K562 (cell line): ENCODE results near the gene COQ8B. TPM values are rescaled to one million over a fixed set of nuclear protein-coding genes. Genes with fewer than 3 reads are reported as not detected.

ENCODE experiments used
- CBX8 ChIP-seq: fragments of 200-600 bp; sonication (generic); IDR thresholded peaks from 2 replicates; pipeline ENCODE4 v1.6.1; 2012; ENCODE audit warnings: borderline replicate concordance, mixed run types, low read depth, mild to moderate bottlenecking, moderate library complexity, mixed read lengths, low read length, control low read depth, inconsistent platforms; ENCODE audit not compliant: poor library complexity, severe bottlenecking; ENCODE audit errors: extremely low read depth
- ETV1 ChIP-seq: fragments of 450-650 bp; conservative IDR thresholded peaks from 2 replicates; pipeline ENCODE4 v1.6.1; 2016; ENCODE audit warnings: missing genetic modification characterization, control low read depth, low read depth, missing compliant biosample characterization
- HDAC6 ChIP-seq: IDR thresholded peaks from 2 replicates; pipeline ENCODE4 v1.6.1; 2012; ENCODE audit warnings: low read depth, mild to moderate bottlenecking, control low read depth, inconsistent platforms, low read length, moderate library complexity
- HNRNPH1 ChIP-seq: fragments of 200-400 bp; formaldehyde crosslinking; optimal IDR thresholded peaks from 2 replicates; pipeline ENCODE3; 2017; ENCODE audit warnings: low read depth, mild to moderate bottlenecking, low read length, moderate library complexity
- MED1 ChIP-seq: sonication (generic); formaldehyde crosslinking; IDR thresholded peaks from 2 replicates; pipeline ENCODE4 v1.8.1; 2023; ENCODE audit warnings: missing genetic modification reagents, borderline replicate concordance
- NBN ChIP-seq: fragments of 450-650 bp; IDR thresholded peaks from 2 replicates; pipeline ENCODE4 v1.6.1; 2016; ENCODE audit warnings: low read depth, mild to moderate bottlenecking
- NFXL1 ChIP-seq: fragments of 450-650 bp; formaldehyde crosslinking; IDR thresholded peaks from 2 replicates; pipeline ENCODE4 v1.4.0; 2021; ENCODE audit warnings: mild to moderate bottlenecking
- NR4A1 ChIP-seq, 2 experiments: fragments of 250-450 bp in 1 of 2; fragments of 450-650 bp in 1 of 2; sonication (Bioruptor Pico) in 1 of 2; IDR thresholded peaks; 2 replicates each; pipeline versions ENCODE4 v1.4.0 to v1.6.1; 2016 to 2020; ENCODE audit warnings: mild to moderate bottlenecking in 2 of 2, missing compliant biosample characterization in 1 of 2, missing genetic modification characterization in 1 of 2, moderate library complexity in 1 of 2
- SRSF9 ChIP-seq: fragments of 200-400 bp; formaldehyde crosslinking; IDR thresholded peaks from 2 replicates; pipeline ENCODE4 v1.6.1; 2017; ENCODE audit warnings: low read depth, low read length, borderline replicate concordance
- TAF15 ChIP-seq: fragments of 200-400 bp; formaldehyde crosslinking; IDR thresholded peaks from 2 replicates; pipeline ENCODE4 v1.6.1; 2017; ENCODE audit warnings: mild to moderate bottlenecking, low read depth, low read length, moderate library complexity
- TAL1 ChIP-seq: fragments of 450-650 bp; IDR thresholded peaks from 2 replicates; pipeline ENCODE4 v1.6.1; 2016; ENCODE audit warnings: mild to moderate bottlenecking
- ZNF134 ChIP-seq: fragments of 250-450 bp; sonication (Bioruptor Pico); conservative IDR thresholded peaks from 2 replicates; pipeline ENCODE4 v1.4.0; 2020
- ZNF217 ChIP-seq: sonication (generic); formaldehyde crosslinking; IDR thresholded peaks from 2 replicates; pipeline ENCODE4 v1.8.0; 2022; ENCODE audit warnings: mild to moderate bottlenecking, missing genetic modification reagents
- ZNF668 ChIP-seq: fragments of 250-450 bp; sonication (Bioruptor Pico); IDR thresholded peaks from 2 replicates; pipeline ENCODE4 v1.8.0; 2022; ENCODE audit warnings: mild to moderate bottlenecking, inconsistent platforms
- polyA plus RNA-seq, 8 experiments: library from polyadenylated mRNA; depleted of rRNA in 4 of 8; stranded (reverse) in 5 of 8; unstranded in 3 of 8; fragments of >200 nt; fragmentation: Nextera tagmentation in 2 of 8; fragmentation: Illumina TruSeq in 1 of 8; extraction: Ambion mirVana in 2 of 8; extraction: Trizol in 1 of 8; gene quantifications; 2 replicates each; pipeline versions ENCODE4 v1.2.1 to v1.2.3, GENCODE V29; 2011 to 2014; ENCODE audit warnings: inconsistent platforms in 1 of 8, missing spikeins in 1 of 8
- total RNA-seq, 7 experiments: library from RNA; depleted of rRNA in 6 of 7; stranded (reverse); fragments of >200 nt in 6 of 7; fragmentation: Illumina TruSeq in 2 of 7; extraction: Trizol in 2 of 7; gene quantifications; 2 replicates each; pipeline versions ENCODE4 v1.2.1 to v1.2.3, GENCODE V29; 2011 to 2021; ENCODE audit warnings: low replicate concordance in 1 of 7
- TF ChIP-seq, protein P1 (sequence below): fragments of 250-450 bp; sonication (Bioruptor Pico); IDR thresholded peaks from 2 replicates; pipeline ENCODE4 v1.4.0; 2020; ENCODE audit warnings: mild to moderate bottlenecking, moderate library complexity, borderline replicate concordance
- TF ChIP-seq, protein P2 (sequence below): fragments of 250-450 bp; sonication (Bioruptor Pico); IDR thresholded peaks from 2 replicates; pipeline ENCODE4 v1.8.0; 2022; ENCODE audit warnings: moderate library complexity, mild to moderate bottlenecking, inconsistent platforms
- TF ChIP-seq, protein P3 (sequence below): sonication (generic); formaldehyde crosslinking; IDR thresholded peaks from 2 replicates; pipeline ENCODE4 v1.8.0; 2022; ENCODE audit warnings: mild to moderate bottlenecking, missing genetic modification reagents, borderline replicate concordance
- TF ChIP-seq, protein P4 (sequence below): fragments of 450-650 bp; formaldehyde crosslinking; IDR thresholded peaks from 2 replicates; pipeline ENCODE4 v1.4.0; 2020; ENCODE audit warnings: mild to moderate bottlenecking, moderate library complexity
- TF ChIP-seq, protein P5 (sequence below): fragments of 450-650 bp; formaldehyde crosslinking; IDR thresholded peaks from 2 replicates; pipeline ENCODE4 v1.4.0; 2022; ENCODE audit warnings: missing genetic modification characterization

Gene COQ8B
- total and polyA plus RNA-seq, 9 of the 15 experiments (the other 6 are each of a cell fraction or from before 2014, with no cell fraction given): 0.41 to 32.3 (median 12.9) TPM

DNA sequence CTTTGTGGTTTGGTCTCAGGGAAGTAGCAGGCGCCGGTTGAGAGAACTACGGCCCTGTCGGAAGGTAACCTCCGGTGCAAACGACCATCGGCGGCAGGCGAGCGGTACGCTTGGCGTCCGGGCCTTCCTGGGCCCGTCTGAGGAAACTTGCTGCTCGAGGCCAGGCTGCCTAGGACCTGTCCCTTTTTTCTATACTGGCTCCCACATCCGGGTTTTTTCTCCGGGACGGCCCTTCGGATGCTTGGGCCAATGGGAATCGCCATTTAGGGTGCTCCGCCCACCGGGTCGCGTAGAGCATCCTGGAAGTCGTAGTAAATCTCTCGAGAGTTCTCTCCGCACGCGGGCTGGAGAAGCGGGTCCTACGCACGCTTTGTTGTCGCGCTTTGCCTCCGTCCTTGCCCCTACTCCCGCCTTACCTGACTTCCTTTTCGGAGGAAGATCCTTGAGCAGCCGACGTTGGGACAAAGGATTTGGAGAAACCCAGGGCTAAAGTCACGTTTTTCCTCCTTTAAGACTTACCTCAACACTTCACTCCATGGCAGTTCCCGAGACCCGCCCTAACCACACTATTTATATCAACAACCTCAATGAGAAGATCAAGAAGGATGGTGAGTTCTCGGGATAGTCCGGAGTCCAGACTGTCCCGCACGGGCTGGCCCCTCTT lies 34.3 kb upstream of the COQ8B start, which contains the start of gene SNRPA (continued):
- TF ChIP-seq, protein P1, sequence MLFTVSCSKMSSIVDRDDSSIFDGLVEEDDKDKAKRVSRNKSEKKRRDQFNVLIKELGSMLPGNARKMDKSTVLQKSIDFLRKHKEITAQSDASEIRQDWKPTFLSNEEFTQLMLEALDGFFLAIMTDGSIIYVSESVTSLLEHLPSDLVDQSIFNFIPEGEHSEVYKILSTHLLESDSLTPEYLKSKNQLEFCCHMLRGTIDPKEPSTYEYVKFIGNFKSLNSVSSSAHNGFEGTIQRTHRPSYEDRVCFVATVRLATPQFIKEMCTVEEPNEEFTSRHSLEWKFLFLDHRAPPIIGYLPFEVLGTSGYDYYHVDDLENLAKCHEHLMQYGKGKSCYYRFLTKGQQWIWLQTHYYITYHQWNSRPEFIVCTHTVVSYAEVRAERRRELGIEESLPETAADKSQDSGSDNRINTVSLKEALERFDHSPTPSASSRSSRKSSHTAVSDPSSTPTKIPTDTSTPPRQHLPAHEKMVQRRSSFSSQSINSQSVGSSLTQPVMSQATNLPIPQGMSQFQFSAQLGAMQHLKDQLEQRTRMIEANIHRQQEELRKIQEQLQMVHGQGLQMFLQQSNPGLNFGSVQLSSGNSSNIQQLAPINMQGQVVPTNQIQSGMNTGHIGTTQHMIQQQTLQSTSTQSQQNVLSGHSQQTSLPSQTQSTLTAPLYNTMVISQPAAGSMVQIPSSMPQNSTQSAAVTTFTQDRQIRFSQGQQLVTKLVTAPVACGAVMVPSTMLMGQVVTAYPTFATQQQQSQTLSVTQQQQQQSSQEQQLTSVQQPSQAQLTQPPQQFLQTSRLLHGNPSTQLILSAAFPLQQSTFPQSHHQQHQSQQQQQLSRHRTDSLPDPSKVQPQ (CRISPR knock-in tag): no peak
- no peak for TF ChIP-seq SRSF9
- TF ChIP-seq, protein P2, sequence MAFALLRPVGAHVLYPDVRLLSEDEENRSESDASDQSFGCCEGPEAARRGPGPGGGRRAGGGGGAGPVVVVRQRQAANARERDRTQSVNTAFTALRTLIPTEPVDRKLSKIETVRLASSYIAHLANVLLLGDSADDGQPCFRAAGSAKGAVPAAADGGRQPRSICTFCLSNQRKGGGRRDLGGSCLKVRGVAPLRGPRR (CRISPR knock-in tag): no peak
- no peak for TF ChIP-seq ZNF217 (CRISPR knock-in tag)
- peak; percentile 83 for TF ChIP-seq ZNF134
- no peak for TF ChIP-seq TAL1
- no peak for TF ChIP-seq NFXL1 (CRISPR knock-in tag)
- TF ChIP-seq, protein P3, sequence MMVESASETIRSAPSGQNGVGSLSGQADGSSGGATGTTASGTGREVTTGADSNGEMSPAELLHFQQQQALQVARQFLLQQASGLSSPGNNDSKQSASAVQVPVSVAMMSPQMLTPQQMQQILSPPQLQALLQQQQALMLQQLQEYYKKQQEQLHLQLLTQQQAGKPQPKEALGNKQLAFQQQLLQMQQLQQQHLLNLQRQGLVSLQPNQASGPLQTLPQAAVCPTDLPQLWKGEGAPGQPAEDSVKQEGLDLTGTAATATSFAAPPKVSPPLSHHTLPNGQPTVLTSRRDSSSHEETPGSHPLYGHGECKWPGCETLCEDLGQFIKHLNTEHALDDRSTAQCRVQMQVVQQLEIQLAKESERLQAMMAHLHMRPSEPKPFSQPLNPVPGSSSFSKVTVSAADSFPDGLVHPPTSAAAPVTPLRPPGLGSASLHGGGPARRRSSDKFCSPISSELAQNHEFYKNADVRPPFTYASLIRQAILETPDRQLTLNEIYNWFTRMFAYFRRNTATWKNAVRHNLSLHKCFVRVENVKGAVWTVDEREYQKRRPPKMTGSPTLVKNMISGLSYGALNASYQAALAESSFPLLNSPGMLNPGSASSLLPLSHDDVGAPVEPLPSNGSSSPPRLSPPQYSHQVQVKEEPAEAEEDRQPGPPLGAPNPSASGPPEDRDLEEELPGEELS (CRISPR knock-in tag): no peak
- TF ChIP-seq, protein P4, sequence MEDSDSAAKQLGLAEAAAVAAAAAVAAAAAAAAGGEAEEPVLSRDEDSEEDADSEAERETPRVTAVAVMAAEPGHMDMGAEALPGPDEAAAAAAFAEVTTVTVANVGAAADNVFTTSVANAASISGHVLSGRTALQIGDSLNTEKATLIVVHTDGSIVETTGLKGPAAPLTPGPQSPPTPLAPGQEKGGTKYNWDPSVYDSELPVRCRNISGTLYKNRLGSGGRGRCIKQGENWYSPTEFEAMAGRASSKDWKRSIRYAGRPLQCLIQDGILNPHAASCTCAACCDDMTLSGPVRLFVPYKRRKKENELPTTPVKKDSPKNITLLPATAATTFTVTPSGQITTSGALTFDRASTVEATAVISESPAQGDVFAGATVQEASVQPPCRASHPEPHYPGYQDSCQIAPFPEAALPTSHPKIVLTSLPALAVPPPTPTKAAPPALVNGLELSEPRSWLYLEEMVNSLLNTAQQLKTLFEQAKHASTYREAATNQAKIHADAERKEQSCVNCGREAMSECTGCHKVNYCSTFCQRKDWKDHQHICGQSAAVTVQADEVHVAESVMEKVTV (CRISPR knock-in tag): no peak
- no peak for TF ChIP-seq ZNF668
- no peak for TF ChIP-seq HDAC6
- TF ChIP-seq NBN: no peak; the same call in 1 of the 2 replicates
- no peak for TF ChIP-seq TAF15
- TF ChIP-seq MED1 (CRISPR knock-in tag): no peak
- TF ChIP-seq ETV1: no peak
- no peak for TF ChIP-seq HNRNPH1
- TF ChIP-seq CBX8: no peak
- TF ChIP-seq, protein P5, sequence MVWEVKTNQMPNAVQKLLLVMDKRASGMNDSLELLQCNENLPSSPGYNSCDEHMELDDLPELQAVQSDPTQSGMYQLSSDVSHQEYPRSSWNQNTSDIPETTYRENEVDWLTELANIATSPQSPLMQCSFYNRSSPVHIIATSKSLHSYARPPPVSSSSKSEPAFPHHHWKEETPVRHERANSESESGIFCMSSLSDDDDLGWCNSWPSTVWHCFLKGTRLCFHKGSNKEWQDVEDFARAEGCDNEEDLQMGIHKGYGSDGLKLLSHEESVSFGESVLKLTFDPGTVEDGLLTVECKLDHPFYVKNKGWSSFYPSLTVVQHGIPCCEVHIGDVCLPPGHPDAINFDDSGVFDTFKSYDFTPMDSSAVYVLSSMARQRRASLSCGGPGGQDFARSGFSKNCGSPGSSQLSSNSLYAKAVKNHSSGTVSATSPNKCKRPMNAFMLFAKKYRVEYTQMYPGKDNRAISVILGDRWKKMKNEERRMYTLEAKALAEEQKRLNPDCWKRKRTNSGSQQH: no peak
- no peak for TF ChIP-seq NR4A1 (CRISPR knock-in tag; IDR thresholded peaks at IDR 0.05)
- TF ChIP-seq NR4A1 (tag; IDR thresholded peaks at IDR 0.05): no peak; the same call in 1 of the 2 replicates
